IPS DF 4.7 (cell line): ENCODE data around the gene TMEM208.

Source experiments
- DNase-seq: peaks from one replicate; pipeline ENCODE4 v3.0.0-alpha.2; 2013; ENCODE audit warnings: low spot score; ENCODE audit errors: extremely low read depth

TMEM208 gene

DNA sequence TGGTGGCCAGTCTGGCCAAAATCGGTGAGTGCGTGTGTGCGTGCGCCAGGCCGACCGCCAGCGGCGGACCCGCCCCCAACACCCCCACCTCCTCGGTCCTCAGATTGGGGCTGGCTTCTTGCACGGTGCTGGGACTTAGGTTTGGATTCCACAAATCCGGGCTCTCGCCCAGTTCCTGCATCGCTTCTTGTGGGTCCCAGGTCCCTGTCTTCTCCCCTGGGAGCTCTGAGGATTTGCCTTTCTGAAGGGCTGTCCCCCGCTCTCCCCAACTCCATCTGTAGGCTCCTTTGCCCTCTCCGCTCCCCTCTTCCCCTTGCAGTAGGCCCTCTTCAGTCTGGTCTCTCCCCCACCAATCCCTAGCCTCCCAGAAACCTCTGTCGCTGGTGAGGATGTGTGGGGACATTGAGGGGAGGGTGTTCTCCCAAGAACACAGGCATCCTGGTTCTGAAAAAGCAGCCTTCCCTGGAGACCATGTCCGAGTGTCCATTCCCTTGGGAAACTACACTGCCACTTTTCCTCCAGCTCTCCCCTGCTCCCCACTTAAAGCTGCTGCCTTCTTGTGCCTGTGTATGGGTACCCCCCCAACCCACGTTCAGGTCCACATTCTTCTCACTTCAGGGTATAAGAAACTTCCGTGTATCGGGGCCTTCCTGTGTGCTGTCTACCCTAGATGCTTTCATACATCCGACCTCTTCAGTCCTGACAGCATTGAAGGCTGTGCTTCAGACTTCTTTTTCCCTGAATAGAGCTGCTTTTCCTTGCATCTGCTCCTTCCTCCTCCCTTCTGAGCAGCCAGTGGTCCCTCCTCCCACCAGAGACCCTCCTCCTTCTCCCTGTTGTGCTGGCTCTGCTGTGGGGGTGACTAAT lies 22.5 kb downstream of the TMEM208 start:
- DNase-seq, result no peak

GRCh38 chr16:67250045-67250327 lies 23.1 kb downstream of the TMEM208 start:
- no peak for DNase-seq

- DNase-seq, result no peak
Observed at GRCh38 chr16:67252609-67253497, 25.9 kb downstream of the TMEM208 start.

DNA sequence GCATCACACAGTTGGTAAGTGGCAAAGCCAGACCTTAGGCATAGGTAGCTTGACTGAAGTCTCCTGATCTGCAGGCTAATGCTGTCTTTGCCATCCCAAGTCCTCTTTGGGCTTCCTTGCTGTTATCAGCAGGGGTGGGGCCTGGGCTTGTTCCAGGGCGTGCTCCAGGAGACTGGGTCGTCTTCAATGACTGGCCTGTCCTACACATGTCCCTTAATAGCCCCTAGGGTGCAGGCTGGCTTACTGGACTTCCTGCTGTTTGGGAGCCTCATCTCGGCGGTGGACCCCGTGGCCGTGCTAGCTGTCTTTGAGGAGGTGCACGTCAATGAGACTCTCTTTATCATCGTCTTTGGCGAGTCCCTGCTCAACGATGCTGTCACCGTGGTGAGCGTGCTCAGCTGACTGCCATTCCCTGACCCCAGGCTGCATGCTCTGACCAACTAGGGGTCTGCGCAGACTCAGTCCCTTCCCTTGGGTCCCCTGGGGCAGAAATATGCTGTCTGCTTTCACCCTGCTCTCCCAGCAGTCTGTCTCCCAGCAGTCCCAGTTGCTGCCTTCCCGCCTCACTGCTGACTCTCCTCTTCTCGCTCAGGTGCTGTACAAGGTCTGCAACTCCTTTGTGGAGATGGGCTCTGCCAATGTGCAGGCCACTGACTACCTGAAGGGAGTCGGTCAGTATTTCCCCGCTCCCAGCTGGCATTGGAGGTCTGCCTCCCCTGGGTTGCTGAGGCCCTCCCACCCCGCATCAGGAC lies 28.0 kb downstream of the TMEM208 start:
- DNase-seq, result no peak

DNA sequence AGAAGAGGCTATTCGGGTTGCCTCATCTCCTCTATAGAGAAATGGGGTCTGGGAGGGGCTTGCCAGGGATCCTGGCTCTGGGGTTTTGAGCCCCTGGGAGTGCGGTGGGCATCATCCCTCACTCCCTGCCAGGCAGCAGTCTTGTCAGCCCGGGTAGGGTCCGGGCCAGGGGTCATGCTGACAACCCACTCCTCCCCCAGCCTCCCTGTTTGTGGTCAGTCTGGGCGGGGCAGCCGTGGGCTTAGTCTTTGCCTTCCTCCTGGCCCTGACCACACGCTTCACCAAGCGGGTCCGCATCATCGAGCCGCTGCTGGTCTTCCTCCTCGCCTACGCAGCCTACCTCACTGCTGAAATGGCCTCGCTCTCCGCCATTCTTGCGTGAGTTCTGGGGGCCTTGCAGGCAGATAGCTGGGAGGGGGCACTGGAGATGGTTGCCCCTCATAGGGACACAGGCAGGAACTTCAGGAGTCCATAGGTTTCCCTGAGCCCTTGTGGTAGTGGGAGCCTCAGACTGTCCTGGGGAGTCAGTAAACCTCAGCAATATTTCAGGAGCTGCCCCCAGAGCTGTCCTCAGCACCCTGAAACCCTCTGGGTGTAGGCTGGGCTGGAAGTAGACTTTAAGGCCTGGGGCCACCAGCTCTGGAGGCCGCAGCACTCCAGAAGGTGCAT lies 28.8 kb downstream of the TMEM208 start:
- no peak for DNase-seq

DNA sequence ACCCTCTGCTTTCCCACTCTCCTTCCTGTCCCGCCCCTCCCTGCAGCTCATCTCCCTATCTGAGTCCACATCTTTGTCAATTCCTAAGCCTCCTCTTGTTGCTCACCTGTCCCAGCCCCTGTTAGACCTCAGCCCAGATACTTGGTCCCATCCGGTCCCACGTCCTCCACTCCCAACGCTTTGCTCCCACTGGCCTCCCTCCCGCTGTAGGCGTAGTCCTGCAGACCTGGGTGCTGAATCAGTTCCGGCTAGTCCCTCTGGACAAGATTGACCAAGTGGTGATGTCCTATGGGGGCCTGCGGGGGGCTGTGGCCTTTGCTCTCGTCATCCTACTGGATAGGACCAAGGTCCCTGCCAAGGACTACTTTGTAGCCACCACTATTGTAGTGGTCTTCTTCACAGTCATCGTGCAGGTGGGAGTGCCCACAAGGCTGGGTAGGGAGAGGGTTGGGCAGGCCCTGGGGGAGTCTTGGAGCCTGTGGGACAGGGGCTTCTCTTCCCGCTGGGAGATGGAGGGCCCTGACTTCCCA lies 29.8 kb downstream of the TMEM208 start:
- no peak for DNase-seq

- DNase-seq, result no peak
Observed at GRCh38 chr16:67257486-67258160, 30.7 kb downstream of the TMEM208 start.

DNA sequence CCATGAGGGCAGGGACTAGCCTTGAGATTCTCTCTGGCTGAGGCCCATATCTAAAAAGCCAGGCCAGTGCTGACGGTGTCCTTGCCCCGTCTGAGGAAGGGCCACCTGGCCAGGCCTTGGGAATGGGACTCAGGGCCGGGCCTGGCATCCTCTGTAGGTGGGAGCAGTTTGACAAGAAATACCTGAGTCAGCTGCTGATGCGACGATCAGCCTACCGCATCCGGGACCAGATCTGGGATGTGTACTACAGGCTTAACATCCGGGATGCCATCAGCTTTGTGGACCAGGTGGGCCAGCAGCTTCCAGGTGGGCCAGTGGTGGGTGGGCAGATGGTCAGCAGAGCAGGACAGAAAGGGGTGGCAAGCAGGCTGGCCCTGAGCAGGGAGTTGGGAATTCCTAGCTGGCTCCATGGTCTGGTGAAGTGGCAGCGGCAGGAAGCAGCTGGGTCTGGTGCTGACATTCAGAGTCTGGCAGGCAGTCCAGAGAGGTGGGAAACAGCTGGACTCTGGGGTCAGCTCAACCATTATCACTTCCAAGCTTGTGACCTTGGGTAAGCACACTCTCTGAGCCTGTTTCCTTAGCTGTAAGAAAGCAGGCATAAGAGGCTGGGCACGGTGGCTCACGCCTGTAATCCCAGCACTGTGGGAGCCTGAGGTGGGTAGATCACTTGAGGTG lies 31.4 kb downstream of the TMEM208 start:
- DNase-seq, result no peak

DNA sequence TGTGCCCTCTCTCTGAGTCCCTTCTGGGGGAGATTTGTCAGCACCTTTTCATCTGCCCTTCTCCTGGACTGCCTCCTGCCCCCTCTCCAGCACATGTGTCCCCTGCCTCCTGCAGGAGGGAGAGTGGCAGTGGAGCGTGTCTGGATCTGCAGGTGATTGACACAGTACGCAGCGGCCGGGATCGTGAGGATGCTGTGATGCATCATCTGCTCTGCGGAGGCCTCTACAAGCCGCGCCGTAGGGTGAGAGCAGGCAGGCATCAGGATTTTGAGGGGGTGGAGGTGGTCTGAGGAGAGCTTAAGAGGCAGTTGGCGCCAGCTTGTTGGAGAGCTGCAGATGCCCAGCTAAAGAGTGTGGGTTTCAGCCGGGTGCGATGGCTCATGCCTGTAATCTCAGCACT lies 32.8 kb downstream of the TMEM208 start:
- no peak for DNase-seq

DNA sequence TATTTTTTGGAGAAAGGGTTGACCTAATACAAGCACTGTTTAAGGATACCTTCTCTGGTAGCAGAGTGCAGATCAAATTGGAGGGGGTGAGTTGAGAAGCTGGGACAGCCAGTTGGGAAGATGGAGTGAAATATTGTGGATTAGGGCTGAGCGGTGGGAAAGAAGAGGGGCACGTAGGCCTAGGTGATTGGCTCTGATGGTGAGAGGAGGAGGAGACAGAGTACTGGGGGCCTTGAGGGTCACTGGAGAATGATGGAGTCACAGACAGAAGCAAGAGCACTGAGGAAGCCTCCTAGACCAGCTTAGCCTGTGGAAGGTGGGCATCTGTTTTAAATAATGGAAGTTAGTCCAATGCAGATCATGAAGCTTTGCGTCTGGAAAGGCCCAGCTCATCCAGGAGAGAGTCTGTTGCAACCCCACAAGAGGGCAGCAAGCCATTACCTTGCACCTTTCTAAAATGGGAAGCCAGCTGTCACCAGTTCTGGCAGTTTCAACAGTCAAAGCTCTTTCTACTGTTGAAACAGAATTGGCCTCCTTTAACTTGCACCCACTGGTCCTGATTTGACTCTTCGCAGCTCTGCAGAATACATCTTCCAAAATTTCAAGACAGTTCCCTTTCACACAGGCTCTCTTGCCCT lies 33.6 kb downstream of the TMEM208 start:
- no peak for DNase-seq

DNA sequence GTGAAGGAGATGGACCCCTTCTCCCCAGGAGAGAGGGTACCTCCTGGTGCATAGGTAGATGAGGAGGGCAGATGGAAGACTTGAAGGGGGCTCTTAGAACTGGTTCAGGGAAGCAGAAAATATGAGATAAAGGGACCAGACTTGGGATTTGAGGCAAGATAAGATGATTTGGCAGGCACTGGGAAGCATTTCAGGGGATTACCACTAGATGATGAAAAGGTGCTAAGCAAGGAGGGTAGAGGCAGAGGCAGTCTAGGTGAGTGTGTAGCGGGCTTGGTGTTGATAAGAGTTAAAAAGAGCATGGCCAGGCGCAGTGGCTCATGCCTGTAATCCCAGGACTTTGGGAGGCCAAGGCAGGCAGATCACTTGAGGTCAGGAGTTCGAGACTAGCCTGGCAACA lies 36.3 kb downstream of the TMEM208 start:
- DNase-seq, result no peak

GRCh38 chr16:67264277-67264676 lies 37.3 kb downstream of the TMEM208 start:
- DNase-seq, result no peak

DNA sequence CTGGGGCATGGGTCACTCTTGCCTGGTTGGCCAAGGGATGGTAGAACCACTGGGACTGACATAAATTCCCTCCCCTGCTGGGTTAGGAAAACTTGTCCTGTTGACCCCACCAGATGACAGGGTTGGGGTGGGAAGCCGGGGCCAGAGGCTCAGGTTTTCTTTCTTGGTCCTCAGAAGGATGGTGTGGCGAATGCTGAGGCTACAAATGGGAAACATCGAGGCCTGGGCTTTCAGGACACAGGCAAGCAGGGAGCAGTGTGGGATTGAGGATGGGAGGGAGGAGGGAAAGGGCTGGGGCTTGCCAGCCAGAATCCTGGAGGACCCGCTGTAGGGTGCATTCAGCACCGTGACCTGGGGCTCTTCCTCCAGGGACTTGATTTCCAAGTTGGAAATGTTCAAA lies 37.9 kb downstream of the TMEM208 start:
- no peak for DNase-seq

DNA sequence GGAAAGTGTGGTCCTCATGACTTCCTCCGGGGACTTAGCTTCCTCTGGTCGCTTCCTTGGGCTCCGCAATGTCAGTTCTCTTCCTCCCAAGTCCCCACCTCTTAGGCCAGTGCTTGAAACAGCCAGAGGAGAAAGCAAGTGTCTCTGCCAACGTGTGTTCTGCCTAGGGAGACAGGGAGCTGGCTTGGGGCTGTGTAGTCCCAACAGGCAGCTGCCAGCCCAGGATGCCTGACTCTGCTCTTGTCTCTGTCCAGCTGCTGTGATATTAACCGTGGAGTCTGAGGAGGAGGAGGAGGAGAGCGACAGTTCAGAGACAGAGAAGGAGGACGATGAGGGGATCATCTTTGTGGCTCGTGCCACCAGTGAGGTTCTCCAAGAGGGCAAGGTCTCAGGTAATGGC lies 38.9 kb downstream of the TMEM208 start:
- no peak for DNase-seq

DNA sequence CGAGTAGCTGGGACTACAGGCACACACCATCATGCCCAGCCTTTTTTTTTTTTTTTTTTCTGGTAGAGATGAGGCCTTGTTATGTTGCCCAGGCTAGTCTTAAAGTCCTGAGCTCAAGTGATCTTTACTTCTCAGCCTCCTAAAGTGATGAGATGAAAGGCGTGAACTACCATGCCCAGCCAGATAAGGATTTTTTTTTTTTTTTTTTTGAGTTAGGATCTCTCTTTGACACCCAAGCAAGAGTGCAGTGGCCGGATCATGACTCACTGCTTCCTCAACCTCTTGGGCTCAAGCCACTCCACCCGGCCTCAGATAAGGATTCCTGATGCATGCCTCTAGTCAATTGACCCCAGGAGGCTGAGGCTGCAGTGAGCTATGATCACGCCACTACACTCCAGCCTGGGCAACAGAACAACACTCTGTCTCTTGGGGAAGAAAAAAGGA lies 41.2 kb downstream of the TMEM208 start:
- DNase-seq, result no peak

DNA sequence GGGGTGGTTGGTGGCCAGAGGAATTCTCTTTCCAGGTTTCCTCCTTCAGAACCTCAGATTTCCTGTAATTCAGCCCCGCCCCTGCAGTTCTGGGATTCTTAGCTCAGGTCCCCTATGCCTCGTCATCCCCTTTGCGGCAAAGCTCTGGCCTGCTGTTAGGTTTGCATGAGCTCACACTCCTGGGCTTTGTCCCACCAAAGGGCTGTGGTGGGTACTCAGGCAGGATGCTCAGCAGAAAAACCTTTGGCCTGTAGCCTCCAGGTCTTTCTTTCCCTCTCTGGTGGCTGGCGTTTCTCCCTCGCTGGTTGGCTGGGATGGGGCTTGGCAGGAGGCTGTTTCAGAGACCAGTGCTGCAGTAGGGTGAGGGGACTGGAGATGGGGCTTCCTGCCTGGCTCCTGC lies 42.8 kb downstream of the TMEM208 start:
- no peak for DNase-seq

- DNase-seq, result no peak
Observed at GRCh38 chr16:67270931-67271338, 44.0 kb downstream of the TMEM208 start.

GRCh38 chr16:67271446-67271845 lies 44.5 kb downstream of the TMEM208 start:
- no peak for DNase-seq

DNA sequence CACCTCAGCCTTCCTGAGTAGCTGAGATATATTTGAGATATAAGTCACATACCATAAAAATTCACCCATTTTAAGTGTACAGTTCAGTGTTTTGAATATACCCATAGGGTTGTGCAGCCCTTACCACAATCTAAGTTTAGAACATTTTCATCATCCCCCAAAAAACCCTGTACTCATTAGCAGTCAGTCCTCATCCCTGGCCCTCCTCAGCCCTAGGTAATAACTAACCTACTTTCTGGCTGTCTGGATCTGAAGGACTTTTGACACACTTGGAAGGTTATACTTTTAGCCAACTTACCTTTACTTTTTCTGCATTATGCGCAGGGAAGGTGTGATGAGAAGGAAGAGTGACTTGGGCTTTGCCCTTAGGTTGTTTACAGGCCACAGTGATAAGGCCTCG lies 48.4 kb downstream of the TMEM208 start:
- no peak for DNase-seq
